ENCODE measurements around the gene YEATS2.

DNA sequence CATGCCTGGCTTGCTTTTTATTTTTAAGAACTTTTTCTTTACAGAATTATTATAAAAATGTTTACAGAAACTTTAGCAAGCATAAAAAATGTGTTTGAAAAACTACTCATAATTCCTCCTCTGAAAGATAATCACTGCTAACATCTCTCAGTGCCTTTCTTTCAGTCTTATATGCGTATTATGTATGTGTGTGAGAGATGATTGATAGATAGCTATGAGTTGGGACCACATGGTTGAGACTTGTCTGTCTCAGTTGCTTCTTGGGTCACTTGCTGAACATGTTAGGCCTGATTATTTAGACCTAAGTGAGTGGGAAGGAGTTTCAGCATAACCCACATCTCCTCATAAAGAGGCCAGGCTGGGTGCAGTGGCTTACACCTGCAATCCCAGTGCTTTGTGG is 116.6 kb downstream of the YEATS2 start:
- TF ChIP-seq FOXK2 (IDR thresholded peaks at IDR 0.05): no peak
- no peak for TF ChIP-seq SP1 (IDR thresholded peaks at IDR 0.05)
- TF ChIP-seq ELF4 (IDR thresholded peaks at IDR 0.05): no peak
- no peak for TF ChIP-seq CTBP1 (IDR thresholded peaks at IDR 0.05; ENCODE audit: borderline replicate concordance)
- no peak for TF ChIP-seq NFRKB (IDR thresholded peaks at IDR 0.05)
- no peak for TF ChIP-seq FOXA1 (IDR thresholded peaks at IDR 0.05)
- TF ChIP-seq SUZ12 (IDR thresholded peaks at IDR 0.05): no peak
- TF ChIP-seq ARNT (IDR thresholded peaks at IDR 0.05): no peak
- no peak for TF ChIP-seq FOXM1 (IDR thresholded peaks at IDR 0.05; ENCODE audit: borderline replicate concordance)
- TF ChIP-seq TARDBP (IDR thresholded peaks at IDR 0.05): no peak
